Spleen (tissue), 7 donors: Measurements from ENCODE around the gene CFHR5.

Experiments
- CTCF ChIP-seq, 11 experiments: fragments of 200-600 bp in 7 of 11; fragments of 450-650 bp in 4 of 11; sonication (generic) in 4 of 11; IDR thresholded peaks in 8 of 11; conservative IDR thresholded peaks in 3 of 11; 1 replicate in 7 of 11; 2 replicates in 4 of 11; pipeline versions ENCODE4 v1.4.0 to v1.8.0; 2016 to 2021; ENCODE audit warnings: antibody characterized with exemption in 11 of 11, inconsistent platforms in 4 of 11, mild to moderate bottlenecking in 1 of 11
- POLR2AphosphoS5 ChIP-seq, 3 donors: sonication (generic); formaldehyde crosslinking; IDR thresholded peaks; one replicate each; pipeline ENCODE4 v1.5.1; 2017; ENCODE audit warnings: antibody characterized with exemption in 3 of 3
- donor health status: DM: no; HTN: no; CAD: no; lungs with moderate emphysema.
- donor health status: DM: no; HTN: no; CAD: no.
- donor health status: DM: no; HTN: no; CAD: no.

- no peak for TF ChIP-seq CTCF (IDR thresholded peaks at IDR 0.05 in 8 of 11, conservative IDR thresholded peaks at IDR 0.05 in 3 of 11)
- TF ChIP-seq POLR2AphosphoS5 (IDR thresholded peaks at IDR 0.05) = no peak
Measured at GRCh38 chr1:197036861-197037260, 59.5 kb downstream of the CFHR5 start.
